Lower lobe of right lung (tissue), 2 donors: Measurements from ENCODE around the gene FDXACB1. TPM values are rescaled to one million over a fixed set of nuclear protein-coding genes. Genes with fewer than 3 reads are reported as not detected.

Source experiments
- ATAC-seq, 2 donors: fragments of 200-7000 bp; cut with Tn5 transposase; one replicate each; pipeline ENCODE4 v1.9.1; 2020 to 2022; ENCODE audit warnings: mild to moderate bottlenecking in 2 of 2, moderate library complexity in 2 of 2
- DNase-seq: peaks from one replicate; pipeline ENCODE4 v3.0.0-alpha.2; 2020
- H3K27ac ChIP-seq: fragments of 200-600 bp; one replicate; pipeline ENCODE4 v1.8.0; 2022
- H3K27me3 ChIP-seq: fragments of 200-600 bp; one replicate; pipeline ENCODE4 v1.8.0; 2022; ENCODE audit warnings: low read depth
- H3K36me3 ChIP-seq: fragments of 200-600 bp; one replicate; pipeline ENCODE4 v1.8.0; 2022; ENCODE audit warnings: mild to moderate bottlenecking
- H3K4me1 ChIP-seq: fragments of 200-600 bp; one replicate; pipeline ENCODE4 v1.8.0; 2022
- H3K4me3 ChIP-seq: fragments of 200-600 bp; one replicate; pipeline ENCODE4 v1.8.0; 2022; ENCODE audit warnings: mild to moderate bottlenecking
- H3K9me3 ChIP-seq: fragments of 200-600 bp; one replicate; pipeline ENCODE4 v1.8.0; 2022
- CTCF ChIP-seq: fragments of 200-600 bp; IDR thresholded peaks from one replicate; pipeline ENCODE4 v1.8.0; 2022; ENCODE audit warnings: antibody characterized with exemption, mild to moderate bottlenecking
- intact Hi-C: fragments of 100-400 bp; cut with DNase I; formaldehyde crosslinking; loops from one replicate; pipeline ENCODE4 v1.11.0; 2022
- total RNA-seq: library from RNA; stranded (reverse); fragmentation: NEBNext Ultra II Directional; extraction: Animal tissue kit (Norgen Biotek cat#: 25700); gene quantifications from one replicate; pipeline ENCODE4 v1.2.1, GENCODE V29; 2021
- donor health status: DM: no; HTN: yes; CAD: no; lungs with severe emphysema.

Gene FDXACB1
- total RNA-seq, 1 donor from 2014 or later: 2.4 TPM

- ATAC-seq (no peak), DNase-seq (no peak)
- Histone ChIP-seq H3K4me3 (no peak overlapping the region), H3K4me1 (peaks cover 55% of the 10 kb centered on the region), H3K27ac (peak overlapping the region; percentile 67), H3K27me3 (no peaks in the 10 kb centered on the region), H3K9me3 (no peaks in the 10 kb centered on the region), H3K36me3 (no peaks in the 10 kb centered on the region)
- intact Hi-C loops: no loop called here
- TF ChIP-seq CTCF: no peak
These were observed 44.4 kb upstream of the FDXACB1 start for GRCh38 chr11:111923351-111923788.

- intact Hi-C loops: no loop called here
- H3K36me3 ChIP-seq: no peaks in the 10 kb centered on the region
- H3K9me3 ChIP-seq: no peaks in the 10 kb centered on the region
- H3K27me3 ChIP-seq: no peaks in the 10 kb centered on the region
- no peak overlapping the region for H3K4me3 ChIP-seq
- H3K27ac ChIP-seq: peak overlapping the region; percentile 67
- ATAC-seq (peak in 1 of 2 donors; percentile 16), DNase-seq (no peak)
- H3K4me1 ChIP-seq: peaks cover 55% of the 10 kb centered on the region
- TF ChIP-seq CTCF: no peak
These were observed 43.8 kb upstream of the FDXACB1 start for GRCh38 chr11:111922803-111923202.

- no peaks in the 10 kb centered on the region for H3K27me3 ChIP-seq
- no peak for TF ChIP-seq CTCF
- peaks cover 48% of the 10 kb centered on the region for H3K4me1 ChIP-seq
- no peak for ATAC-seq
- DNase-seq: no peak
- peak overlapping the region; percentile 26 for H3K27ac ChIP-seq
- intact Hi-C loops: no loop called here
- H3K9me3 ChIP-seq: no peaks in the 10 kb centered on the region
- no peak overlapping the region for H3K4me3 ChIP-seq
- H3K36me3 ChIP-seq: no peaks in the 10 kb centered on the region
These were observed 42.7 kb upstream of the FDXACB1 start for GRCh38 chr11:111921541-111922230.

GRCh38 chr11:111920908-111921307 lies 41.9 kb upstream of the FDXACB1 start:
- H3K4me1 ChIP-seq: peaks cover 41% of the 10 kb centered on the region

More at GRCh38 chr11:111920908-111921307, 41.9 kb upstream of the FDXACB1 start:
- Histone ChIP-seq H3K27ac (no peak overlapping the region), H3K36me3 (no peaks in the 10 kb centered on the region), H3K4me3 (no peak overlapping the region), H3K27me3 (no peaks in the 10 kb centered on the region), H3K9me3 (no peaks in the 10 kb centered on the region)
- DNase-seq (no peak), ATAC-seq (no peak)
- no peak for TF ChIP-seq CTCF
- intact Hi-C loops: no loop called here
